ENCODE results near the gene ZNF292.
"Not testable (repeated sequence)": the region's sequence is repeated elsewhere in the genome, so short reads cannot be mapped to it uniquely, and the experiment has no call there.

DNA sequence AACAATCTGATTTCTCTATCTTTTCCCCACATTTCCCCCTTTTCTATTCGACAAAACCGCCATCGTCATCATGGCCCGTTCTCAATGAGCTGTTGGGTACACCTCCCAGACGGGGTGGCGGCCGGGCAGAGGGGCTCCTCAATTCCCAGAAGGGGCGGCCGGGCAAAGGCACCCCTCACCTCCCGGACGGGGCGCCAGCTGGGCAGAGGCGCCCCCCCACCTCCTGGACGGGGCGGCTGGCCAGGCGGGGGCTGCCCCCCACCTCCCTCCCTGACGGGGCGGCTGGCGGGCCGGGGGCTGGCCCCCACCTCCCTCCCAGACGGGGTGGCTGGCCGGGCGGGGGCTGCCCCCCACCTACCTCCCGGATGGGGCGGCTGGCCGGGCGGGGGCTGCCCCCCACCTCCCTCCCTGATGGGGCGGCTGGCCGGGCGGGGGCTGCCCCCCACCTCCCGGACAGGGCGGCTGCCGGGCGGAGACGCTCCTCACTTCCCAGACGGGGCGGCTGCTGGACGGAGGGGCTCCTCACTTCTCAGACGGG lies 83.8 kb downstream of the ZNF292 start:
- not testable (repeated sequence) for TF ChIP-seq CTCF (IDR thresholded peaks at IDR 0.05); ZFX (IDR thresholded peaks at IDR 0.05; ENCODE audit: borderline replicate concordance)
